ENCODE measurements around the gene LCOR. TPM values are rescaled to one million over a fixed set of nuclear protein-coding genes. Genes with fewer than 3 reads are reported as not detected.

Gene LCOR
- total RNA-seq, 2 donors from 2014 or later: 36.9 to 43.3 TPM

GRCh38 chr10:96850113-96850512, 18.0 kb downstream of the LCOR start:
- WGBS, 2 experiments (ENCODE audit: insufficient coverage in 1 of 2, insufficient read length in 1 of 2): 95 to 96% methylated on average over 5 of the region's 5 CpGs
- H3K36me3 ChIP-seq (ENCODE audit: control insufficient read depth, insufficient read depth, low read length): peaks cover 14% of the 10 kb centered on the region
- Mint-ChIP-seq H3K4me1 (peaks cover 3% of the 10 kb centered on the region), H3K27me3 (ENCODE audit: insufficient read depth) (no peaks in the 10 kb centered on the region), H3K9me3 (no peaks in the 10 kb centered on the region), H3K4me3 (no peak overlapping the region), H3K27ac (no peak overlapping the region), H3K36me3 (ENCODE audit: low read depth) (peaks cover 31% of the 10 kb centered on the region)
- no peak for DNase-seq
- no peaks in the 10 kb centered on the region for H3K27me3 ChIP-seq (ENCODE audit: control insufficient read depth, insufficient read depth, low read length, poor library complexity, severe bottlenecking)
- no peak overlapping the region for H3K4me3 ChIP-seq (ENCODE audit: low read length)
- no peak for TF ChIP-seq CTCF (conservative IDR thresholded peaks at IDR 0.05)
- no peak overlapping the region for H3K27ac ChIP-seq (ENCODE audit: low read depth, low read length)
- no peak overlapping the region for H3K9ac ChIP-seq (ENCODE audit: extremely low read depth, low read length, poor library complexity, severe bottlenecking)
- H3K9me3 ChIP-seq (ENCODE audit: control insufficient read depth, low read length): no peaks in the 10 kb centered on the region
- H3K4me1 ChIP-seq (ENCODE audit: control insufficient read depth, insufficient read depth, low read length): no peaks in the 10 kb centered on the region

GRCh38 chr10:96850825-96851224, 18.7 kb downstream of the LCOR start:
- no peak overlapping the region for H3K27ac Mint-ChIP-seq
- no peak overlapping the region for H3K4me3 ChIP-seq (ENCODE audit: low read length)
- no peaks in the 10 kb centered on the region for H3K27me3 ChIP-seq (ENCODE audit: control insufficient read depth, insufficient read depth, low read length, poor library complexity, severe bottlenecking)
- no peak for TF ChIP-seq CTCF (conservative IDR thresholded peaks at IDR 0.05)
- H3K36me3 Mint-ChIP-seq (ENCODE audit: low read depth): peaks cover 31% of the 10 kb centered on the region
- no peaks in the 10 kb centered on the region for H3K4me1 ChIP-seq (ENCODE audit: control insufficient read depth, insufficient read depth, low read length)
- WGBS, 2 experiments (ENCODE audit: insufficient coverage in 1 of 2, insufficient read length in 1 of 2): 92 to 98% methylated on average over 3 of the region's 3 CpGs
- no peak overlapping the region for H3K9ac ChIP-seq (ENCODE audit: extremely low read depth, low read length, poor library complexity, severe bottlenecking)
- no peak overlapping the region for H3K27ac ChIP-seq (ENCODE audit: low read depth, low read length)
- H3K9me3 Mint-ChIP-seq: no peaks in the 10 kb centered on the region
- peaks cover 14% of the 10 kb centered on the region for H3K36me3 ChIP-seq (ENCODE audit: control insufficient read depth, insufficient read depth, low read length)
- H3K4me1 Mint-ChIP-seq: peaks cover 3% of the 10 kb centered on the region
- no peaks in the 10 kb centered on the region for H3K9me3 ChIP-seq (ENCODE audit: control insufficient read depth, low read length)
- H3K4me3 Mint-ChIP-seq: no peak overlapping the region
- no peak for DNase-seq
- H3K27me3 Mint-ChIP-seq (ENCODE audit: insufficient read depth): no peaks in the 10 kb centered on the region

- Mint-ChIP-seq H3K27ac (no peak overlapping the region), H3K27me3 (ENCODE audit: insufficient read depth) (no peaks in the 10 kb centered on the region), H3K36me3 (ENCODE audit: low read depth) (peaks cover 31% of the 10 kb centered on the region), H3K4me1 (peaks cover 3% of the 10 kb centered on the region), H3K4me3 (no peak overlapping the region), H3K9me3 (no peaks in the 10 kb centered on the region)
- Histone ChIP-seq H3K9ac (ENCODE audit: extremely low read depth, low read length, poor library complexity, severe bottlenecking) (no peak overlapping the region), H3K27ac (ENCODE audit: low read depth, low read length) (no peak overlapping the region), H3K4me1 (ENCODE audit: control insufficient read depth, insufficient read depth, low read length) (no peaks in the 10 kb centered on the region), H3K27me3 (ENCODE audit: control insufficient read depth, insufficient read depth, low read length, poor library complexity, severe bottlenecking) (no peaks in the 10 kb centered on the region), H3K36me3 (ENCODE audit: control insufficient read depth, insufficient read depth, low read length) (peaks cover 14% of the 10 kb centered on the region), H3K4me3 (ENCODE audit: low read length) (no peak overlapping the region), H3K9me3 (ENCODE audit: control insufficient read depth, low read length) (no peaks in the 10 kb centered on the region)
- DNase-seq: no peak
- no peak for TF ChIP-seq CTCF (conservative IDR thresholded peaks at IDR 0.05)
- WGBS, 2 experiments (ENCODE audit: insufficient coverage in 1 of 2, insufficient read length in 1 of 2): 94 to 99% methylated on average over 5 to 6 of the region's 6 CpGs
These were observed 19.2 kb downstream of the LCOR start for GRCh38 chr10:96851281-96851680.

All from endodermal cell (in vitro differentiated cells).